WERI-Rb-1 (cell line): ENCODE measurements around the gene EEFSEC.

Experiments
- DNase-seq: peaks from one replicate; pipeline ENCODE4 v3.0.0-alpha.2; 2020
- H3K27ac ChIP-seq: fragments of 250-450 bp; sonication (Bioruptor Pico); 2 replicates; pipeline ENCODE4 v1.5.1; 2020; ENCODE audit warnings: mild to moderate bottlenecking, moderate library complexity
- H3K27me3 ChIP-seq: fragments of 250-450 bp; sonication (Bioruptor Pico); 2 replicates; pipeline ENCODE4 v1.5.1; 2021; ENCODE audit warnings: mild to moderate bottlenecking, low read depth, moderate library complexity; ENCODE audit not compliant: insufficient read depth, severe bottlenecking
- H3K36me3 ChIP-seq: fragments of 250-450 bp; sonication (Bioruptor Pico); 2 replicates; pipeline ENCODE4 v1.5.1; 2020; ENCODE audit warnings: mild to moderate bottlenecking, moderate library complexity
- H3K4me3 ChIP-seq: 2 replicates; pipeline ENCODE4 v1.5.1; 2011; ENCODE audit warnings: low read depth, mild to moderate bottlenecking, control low read depth, low read length
- H3K9me3 ChIP-seq: fragments of 250-450 bp; sonication (Bioruptor Pico); 2 replicates; pipeline ENCODE4 v1.5.1; 2021; ENCODE audit warnings: mild to moderate bottlenecking, moderate library complexity; ENCODE audit not compliant: severe bottlenecking
- TF ChIP-seq, protein P1 (sequence below): IDR thresholded peaks from 2 replicates; pipeline ENCODE4 v1.5.1; 2011; ENCODE audit warnings: low read depth, mild to moderate bottlenecking, control low read depth, inconsistent platforms, low read length

The EEFSEC gene

DNA sequence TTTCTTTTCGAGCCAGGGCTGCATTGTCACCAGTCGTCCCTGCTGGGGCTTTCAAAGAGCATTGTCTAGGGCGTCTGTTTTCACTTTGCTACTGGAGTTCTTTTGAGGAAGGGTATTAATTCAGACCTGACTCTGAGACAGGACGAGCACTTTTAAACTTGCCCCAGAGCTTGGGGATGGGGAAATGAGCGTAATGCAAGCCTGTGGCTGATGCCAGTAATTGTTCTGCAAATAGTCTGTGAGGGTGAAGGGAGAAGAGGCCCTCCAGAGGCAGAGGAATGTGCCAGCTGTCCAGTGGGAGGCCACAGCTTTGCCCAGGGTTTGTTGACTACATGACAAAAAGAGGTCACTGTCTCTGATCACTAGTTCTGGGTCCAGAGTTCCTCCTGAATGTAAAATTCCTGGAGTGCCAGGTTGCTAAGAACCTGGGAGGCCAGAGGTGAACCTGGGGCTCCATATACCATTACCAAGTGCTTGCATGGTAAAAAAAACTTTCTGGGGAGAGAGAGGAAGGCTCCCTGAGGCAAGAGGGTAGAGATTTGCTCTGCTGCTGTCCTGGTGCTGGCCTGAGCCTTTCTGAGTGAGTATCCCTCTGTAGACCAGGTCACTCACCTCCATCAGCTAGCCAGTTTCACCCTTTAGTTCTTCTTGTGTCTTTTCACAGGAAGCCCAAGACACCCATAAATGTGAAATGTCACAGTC lies 14.8 kb downstream of the EEFSEC start:
- no peak for DNase-seq
- Histone ChIP-seq H3K27ac (no peak overlapping the region), H3K27me3 (no peaks in the 10 kb centered on the region), H3K36me3 (no peaks in the 10 kb centered on the region), H3K4me3 (no peak overlapping the region), H3K9me3 (no peaks in the 10 kb centered on the region)
- TF ChIP-seq, protein P1, sequence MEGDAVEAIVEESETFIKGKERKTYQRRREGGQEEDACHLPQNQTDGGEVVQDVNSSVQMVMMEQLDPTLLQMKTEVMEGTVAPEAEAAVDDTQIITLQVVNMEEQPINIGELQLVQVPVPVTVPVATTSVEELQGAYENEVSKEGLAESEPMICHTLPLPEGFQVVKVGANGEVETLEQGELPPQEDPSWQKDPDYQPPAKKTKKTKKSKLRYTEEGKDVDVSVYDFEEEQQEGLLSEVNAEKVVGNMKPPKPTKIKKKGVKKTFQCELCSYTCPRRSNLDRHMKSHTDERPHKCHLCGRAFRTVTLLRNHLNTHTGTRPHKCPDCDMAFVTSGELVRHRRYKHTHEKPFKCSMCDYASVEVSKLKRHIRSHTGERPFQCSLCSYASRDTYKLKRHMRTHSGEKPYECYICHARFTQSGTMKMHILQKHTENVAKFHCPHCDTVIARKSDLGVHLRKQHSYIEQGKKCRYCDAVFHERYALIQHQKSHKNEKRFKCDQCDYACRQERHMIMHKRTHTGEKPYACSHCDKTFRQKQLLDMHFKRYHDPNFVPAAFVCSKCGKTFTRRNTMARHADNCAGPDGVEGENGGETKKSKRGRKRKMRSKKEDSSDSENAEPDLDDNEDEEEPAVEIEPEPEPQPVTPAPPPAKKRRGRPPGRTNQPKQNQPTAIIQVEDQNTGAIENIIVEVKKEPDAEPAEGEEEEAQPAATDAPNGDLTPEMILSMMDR = no peak

DNA sequence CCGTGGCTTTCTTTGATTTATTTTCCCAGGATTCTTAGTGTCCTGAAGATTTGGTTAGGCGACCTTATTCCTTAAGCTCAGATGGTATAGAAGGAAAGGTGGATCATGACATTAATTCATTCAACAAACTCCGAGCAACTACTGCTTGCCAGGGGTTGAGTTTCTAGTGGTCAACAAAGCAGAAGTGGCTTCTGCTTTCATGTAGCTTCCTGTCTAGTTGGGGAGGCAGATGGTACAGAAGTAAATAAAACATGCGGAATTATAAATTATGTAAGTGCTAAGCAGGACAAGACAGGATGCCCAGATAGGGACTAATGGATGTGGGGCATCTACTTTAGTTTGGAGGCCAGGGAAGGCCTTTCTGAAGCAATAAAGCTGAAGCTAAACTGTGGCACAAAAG lies 15.6 kb downstream of the EEFSEC start:
- DNase-seq = no peak
- no peaks in the 10 kb centered on the region for H3K36me3 ChIP-seq
- no peak overlapping the region for H3K27ac ChIP-seq
- H3K9me3 ChIP-seq = no peaks in the 10 kb centered on the region
- H3K4me3 ChIP-seq = no peak overlapping the region
- H3K27me3 ChIP-seq = no peaks in the 10 kb centered on the region
- TF ChIP-seq, protein P1 = no peak

DNA sequence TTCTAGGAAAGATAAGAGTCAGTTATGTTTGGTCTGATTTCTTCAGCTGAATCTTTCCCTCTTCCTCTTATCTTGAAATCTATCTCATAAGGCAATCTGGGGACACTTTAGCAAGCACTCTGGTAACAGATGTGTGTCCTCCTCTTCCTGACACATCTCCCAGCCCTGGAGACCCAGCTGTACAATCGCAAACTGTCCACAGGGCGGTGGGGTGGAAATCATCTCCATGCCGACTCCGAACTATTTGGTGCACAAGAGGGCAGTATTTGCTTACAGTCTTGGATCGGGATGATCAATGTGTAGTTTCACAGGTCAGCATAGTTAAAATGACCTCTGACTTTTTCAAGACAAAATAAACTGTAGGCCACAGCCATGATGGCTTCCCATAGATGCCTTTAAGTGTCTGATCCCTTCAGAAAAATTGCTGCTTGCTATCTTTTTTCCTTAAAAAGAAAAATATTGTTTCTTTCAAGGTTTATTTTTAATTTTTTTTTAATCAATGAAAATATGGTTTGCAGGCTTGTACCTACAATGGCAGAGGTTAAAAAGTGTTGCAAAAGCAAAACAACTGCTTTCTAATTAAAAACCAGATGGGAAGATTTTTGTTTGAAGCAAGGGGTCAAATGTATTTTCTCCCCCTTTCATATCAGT lies 17.7 kb downstream of the EEFSEC start:
- peak; percentile 80 for DNase-seq
- H3K36me3 ChIP-seq = no peaks in the 10 kb centered on the region
- TF ChIP-seq, protein P1 = peak; percentile 83
- no peak overlapping the region for H3K27ac ChIP-seq
- no peaks in the 10 kb centered on the region for H3K9me3 ChIP-seq
- H3K27me3 ChIP-seq = no peaks in the 10 kb centered on the region
- H3K4me3 ChIP-seq = no peak overlapping the region

DNA sequence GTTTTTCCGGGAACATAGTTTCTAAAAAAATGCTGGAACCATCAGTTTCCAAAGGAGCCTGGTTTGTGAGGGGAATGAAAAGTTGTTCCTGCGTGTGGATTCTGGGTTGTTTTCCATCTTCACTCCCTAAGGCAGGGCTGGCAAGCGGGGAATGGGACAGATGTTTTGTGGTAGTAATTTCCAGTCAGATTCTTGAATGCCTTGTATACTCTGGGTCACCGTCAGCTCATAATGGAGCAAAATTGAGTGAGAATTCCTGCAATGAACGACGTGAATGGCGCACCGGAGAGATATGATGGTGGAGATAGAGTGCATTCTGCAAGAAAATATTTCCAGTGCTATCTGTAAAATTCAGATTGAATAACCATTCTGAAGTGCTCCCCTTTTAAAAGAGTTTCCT lies 19.9 kb downstream of the EEFSEC start:
- no peaks in the 10 kb centered on the region for H3K27me3 ChIP-seq
- TF ChIP-seq, protein P1 = no peak

DNA sequence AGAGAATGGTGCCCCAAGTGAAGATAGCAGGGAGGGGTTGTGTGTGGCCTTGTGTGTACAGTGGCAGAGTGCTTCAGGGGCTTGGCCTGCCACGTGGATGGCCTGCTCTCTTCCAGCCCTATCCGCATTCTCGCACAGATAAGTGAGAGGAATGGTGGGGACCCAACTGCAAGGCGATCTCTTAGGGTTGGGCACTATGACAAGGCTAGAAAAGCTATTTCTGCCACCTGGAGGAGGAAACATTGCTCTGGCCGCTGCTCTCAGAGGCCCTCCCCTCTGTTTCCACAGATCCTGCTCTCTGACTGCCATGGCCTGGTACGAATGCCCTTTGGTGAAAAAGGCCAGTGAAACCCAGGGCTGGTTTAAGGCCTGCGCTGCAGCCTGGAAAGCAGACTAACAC lies 20.6 kb downstream of the EEFSEC start:
- H3K36me3 ChIP-seq = no peaks in the 10 kb centered on the region
- H3K27me3 ChIP-seq = no peaks in the 10 kb centered on the region
- H3K4me3 ChIP-seq = no peak overlapping the region
- no peak for DNase-seq
- no peaks in the 10 kb centered on the region for H3K9me3 ChIP-seq
- TF ChIP-seq, protein P1 = no peak
- H3K27ac ChIP-seq = no peak overlapping the region

More for the DNA sequence above, 19.9 kb downstream of the EEFSEC start:
- H3K4me3 ChIP-seq = no peak overlapping the region
- no peak overlapping the region for H3K27ac ChIP-seq
- no peak for DNase-seq
- no peaks in the 10 kb centered on the region for H3K9me3 ChIP-seq
- H3K36me3 ChIP-seq = no peaks in the 10 kb centered on the region
